GM19351 (cell line): ENCODE results near the gene C5orf63.
A peak's percentile ranks its signal among the peaks of the same experiment; 100 is the strongest.
"Not testable (repeated sequence)": the region's sequence is repeated elsewhere in the genome, so short reads cannot be mapped to it uniquely, and the experiment has no call there.

Experiments
- ATAC-seq: cut with Tn5 transposase; IDR thresholded peaks from one replicate; pipeline ENCODE4 v1.9.1; 2021; ENCODE audit warnings: mild to moderate bottlenecking, moderate library complexity; ENCODE audit not compliant: unreplicated experiment

The C5orf63 gene

GRCh38 chr5:127072861-127073846 is at the start of gene C5orf63:
TSS of gene C5orf63 (minus strand) at chr5:127073502. CDS start at chr5:127058995, 14,507 bp downstream.
- ATAC-seq: peak; percentile 99

GRCh38 chr5:127112347-127112864 is 39.1 kb upstream of the C5orf63 start:
- no peak for ATAC-seq

GRCh38 chr5:127111112-127111511 is 37.8 kb upstream of the C5orf63 start:
- peak; percentile 93 for ATAC-seq

DNA sequence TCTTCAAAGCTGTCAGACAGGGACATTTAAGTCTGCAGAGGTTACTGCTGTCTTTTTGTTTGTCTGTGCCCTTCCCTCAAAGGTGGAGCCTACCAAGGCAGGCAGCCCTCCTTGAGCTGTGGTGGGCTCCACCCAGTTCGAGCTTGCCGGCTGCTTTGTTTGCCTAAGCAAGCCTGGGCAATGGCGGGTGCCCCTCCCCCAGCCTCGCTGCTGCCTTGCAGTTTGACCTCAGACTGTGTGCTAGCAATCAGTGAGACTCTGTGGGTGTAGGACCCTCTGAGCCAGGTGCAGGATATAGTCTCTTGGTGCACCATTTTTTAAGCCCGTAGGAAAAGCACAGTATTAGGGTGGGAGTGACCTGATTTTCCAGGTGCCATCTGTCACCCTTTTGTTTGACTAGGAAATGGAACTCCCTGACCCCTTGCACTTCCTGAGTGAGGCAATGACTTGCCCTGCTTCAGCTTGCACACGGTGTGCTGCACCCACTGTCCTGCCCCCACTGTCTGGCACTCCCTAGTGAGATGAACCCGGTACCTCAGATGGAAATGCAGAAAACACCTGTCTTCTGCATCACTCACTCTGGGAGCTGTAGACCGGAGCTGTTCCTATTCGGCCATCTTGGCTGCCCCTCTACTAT is 35.4 kb upstream of the C5orf63 start:
- ATAC-seq: not testable (repeated sequence)

DNA sequence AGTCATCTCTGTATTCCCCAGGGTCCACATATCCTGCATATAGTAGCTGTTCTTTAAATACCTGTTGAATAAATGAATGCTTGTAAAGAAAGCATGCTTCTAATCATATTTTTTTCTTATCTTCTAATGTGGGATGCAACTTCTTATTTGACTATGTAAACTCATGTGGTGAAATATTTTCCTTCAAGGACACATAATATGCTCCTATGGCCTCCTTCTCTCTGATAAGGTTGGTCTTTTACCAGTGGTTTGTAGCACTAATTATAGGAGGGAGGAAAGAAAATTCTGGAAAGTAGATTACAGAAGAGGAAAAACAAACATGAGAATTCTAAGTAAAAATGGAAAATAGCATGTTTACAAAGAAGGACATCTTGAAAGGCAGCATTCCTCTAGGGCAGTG is 28.6 kb upstream of the C5orf63 start:
- ATAC-seq: no peak

GRCh38 chr5:127101533-127101932 is 28.2 kb upstream of the C5orf63 start:
- ATAC-seq: no peak

DNA sequence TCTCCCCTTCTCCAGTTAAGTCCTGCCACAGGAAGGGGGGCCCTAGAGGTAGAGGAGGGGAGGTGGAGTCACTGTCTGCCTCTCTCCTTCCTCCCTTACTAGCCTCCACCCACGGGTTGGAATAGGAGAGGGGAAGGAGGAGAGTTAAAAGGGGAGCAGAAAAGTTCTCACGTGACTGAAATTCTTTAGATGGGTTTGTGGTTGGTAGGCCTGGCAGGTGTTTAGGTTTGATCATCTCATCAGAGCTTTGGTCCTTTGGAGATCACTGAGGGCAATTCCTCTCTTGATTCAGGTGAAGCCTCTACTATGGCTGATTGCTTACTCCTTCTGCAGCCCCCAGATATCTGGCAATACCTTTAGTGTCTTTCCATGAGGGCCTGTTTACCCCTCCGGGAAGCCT is 24.9 kb upstream of the C5orf63 start:
- no peak for ATAC-seq

GRCh38 chr5:127097278-127097677 is 24.0 kb upstream of the C5orf63 start:
- ATAC-seq: no peak

DNA sequence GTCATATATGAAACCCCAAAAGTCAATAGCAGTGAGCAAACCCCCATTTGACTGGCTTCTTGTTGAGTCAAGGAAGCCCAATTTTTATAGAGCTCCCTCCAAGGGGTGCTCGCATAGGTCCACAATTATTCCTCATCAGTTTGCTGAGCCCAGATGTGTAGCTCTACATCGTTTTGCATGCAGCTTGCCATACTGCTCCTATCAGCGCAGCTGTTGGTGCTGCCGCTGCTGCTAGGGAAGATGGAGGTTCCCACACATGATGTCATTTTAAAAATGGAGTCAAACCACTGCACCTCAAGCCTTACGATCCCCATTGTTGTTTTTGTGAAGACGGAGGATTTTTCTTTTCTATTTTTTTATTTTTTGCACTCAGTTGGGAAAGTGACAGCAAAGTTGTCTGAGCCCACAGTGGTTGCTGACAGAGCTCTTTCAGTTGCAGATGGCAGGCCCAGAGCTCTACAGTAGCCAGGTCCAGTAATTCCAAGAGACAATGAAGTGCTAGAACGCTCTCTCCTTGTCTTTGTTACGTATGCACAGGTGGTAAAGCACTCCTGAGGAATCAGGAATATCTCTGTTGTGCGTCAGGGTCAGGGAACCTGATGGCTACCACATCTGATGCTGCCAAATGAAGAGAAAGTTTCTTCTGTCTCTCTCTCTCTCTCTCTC is 23.2 kb upstream of the C5orf63 start:
- ATAC-seq: no peak

- ATAC-seq: no peak
These were observed 21.0 kb upstream of the C5orf63 start for GRCh38 chr5:127094161-127094814.

DNA sequence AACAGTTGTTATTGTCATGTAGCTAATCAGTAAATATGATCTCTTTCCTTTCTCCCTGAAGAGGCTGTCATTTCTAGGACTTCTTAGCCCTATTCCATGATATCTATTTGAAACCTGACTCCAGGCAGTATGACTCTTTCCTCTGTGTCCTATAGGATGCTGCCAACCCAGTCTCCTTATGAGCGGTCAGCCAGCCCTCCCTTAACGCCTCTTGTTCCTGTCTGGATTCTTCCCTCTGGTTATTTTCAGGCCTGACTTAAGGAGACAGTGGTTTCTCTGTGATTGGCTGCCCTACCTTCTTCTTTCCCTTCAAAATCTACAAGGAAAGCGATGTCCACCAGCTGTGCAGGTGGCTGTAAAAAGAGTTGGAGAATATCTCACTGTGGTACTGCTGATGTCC is 19.4 kb upstream of the C5orf63 start:
- ATAC-seq: no peak

DNA sequence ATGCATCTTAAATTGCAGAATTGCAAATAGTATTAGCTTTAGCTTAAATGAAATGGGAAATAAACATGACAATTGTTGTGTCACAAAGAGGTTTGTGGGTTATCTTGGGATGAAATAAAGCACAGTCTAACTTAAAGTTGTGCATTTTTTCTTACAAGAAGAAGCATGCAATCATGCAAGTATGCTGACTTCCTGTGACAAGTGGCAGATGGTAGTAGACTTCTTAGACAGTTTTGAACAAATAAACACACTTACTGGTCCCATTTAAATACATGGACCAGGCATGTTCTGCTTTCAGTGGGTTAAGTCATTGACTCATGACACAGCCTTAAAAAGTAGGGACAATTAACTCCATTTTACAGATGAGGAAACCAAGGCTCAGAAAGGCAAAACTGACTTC is 15.9 kb upstream of the C5orf63 start:
- no peak for ATAC-seq

DNA sequence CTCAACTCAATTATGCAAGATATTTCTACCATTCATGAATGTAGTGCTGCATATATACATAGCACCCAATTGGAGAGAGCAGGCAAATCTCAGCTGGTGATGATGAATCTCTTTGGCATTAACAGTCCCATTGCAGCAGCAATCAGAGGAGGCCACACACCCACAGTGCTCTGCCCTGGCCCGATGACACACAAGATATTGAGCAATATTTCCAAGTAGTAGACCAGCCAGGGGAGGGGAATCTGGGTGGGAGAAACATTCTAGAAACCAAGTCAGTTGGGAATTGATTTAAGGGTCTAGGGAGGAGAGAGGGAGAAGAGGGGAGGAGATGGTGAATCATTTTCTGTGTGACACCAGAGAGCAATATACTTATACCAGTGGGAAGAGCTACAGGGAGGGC is 14.9 kb upstream of the C5orf63 start:
- no peak for ATAC-seq

GRCh38 chr5:127086589-127086988 is 13.3 kb upstream of the C5orf63 start:
- ATAC-seq: no peak

GRCh38 chr5:127085796-127086195 is 12.5 kb upstream of the C5orf63 start:
- ATAC-seq: no peak

GRCh38 chr5:127085371-127085770 is 12.1 kb upstream of the C5orf63 start:
- ATAC-seq: no peak

- ATAC-seq: no peak
These were observed 11.4 kb upstream of the C5orf63 start for GRCh38 chr5:127084656-127085055.

DNA sequence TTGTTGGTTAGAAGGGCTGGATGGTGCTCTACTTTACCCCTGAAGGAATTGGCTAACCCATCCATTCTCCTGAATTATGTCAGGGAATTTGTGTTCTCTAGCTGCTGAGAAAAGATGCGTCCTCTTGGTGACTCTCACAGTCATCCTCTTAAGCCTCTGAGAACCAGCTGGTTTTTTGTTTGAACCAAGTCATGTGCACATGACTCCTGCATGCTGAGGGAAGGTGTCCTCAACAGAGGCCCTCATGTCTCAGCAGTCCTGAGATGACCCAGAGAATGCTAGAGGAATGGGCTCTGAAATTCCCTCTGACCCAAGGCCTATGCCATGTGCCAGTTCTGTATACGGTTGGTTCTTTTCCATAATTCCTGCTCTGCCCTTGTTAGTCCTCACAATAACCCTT is 10.4 kb upstream of the C5orf63 start:
- ATAC-seq: no peak

DNA sequence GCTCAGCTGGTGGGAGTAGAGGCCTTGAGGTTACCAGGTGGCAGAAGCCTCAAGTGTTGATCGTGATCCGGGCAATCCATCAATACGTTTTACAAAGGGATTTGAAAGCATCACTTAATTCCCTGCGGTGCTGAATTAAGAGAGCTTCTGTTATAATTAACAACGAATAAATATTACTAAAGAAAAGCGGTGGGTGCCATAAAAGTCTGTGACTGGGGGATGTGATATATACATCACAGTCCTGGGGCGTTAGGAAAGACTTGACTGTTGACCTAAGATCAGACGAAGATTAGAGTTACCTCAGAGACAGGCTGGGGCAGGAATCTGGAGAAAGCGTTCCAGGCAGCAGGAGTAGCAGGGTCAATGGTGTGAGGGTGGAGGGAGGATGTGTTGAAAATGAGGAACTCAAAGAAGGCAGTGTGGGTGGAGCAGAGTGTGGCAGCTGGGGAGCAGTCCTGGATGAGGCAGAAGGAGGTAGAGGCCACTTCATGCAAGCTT is 6.7 kb upstream of the C5orf63 start:
- no peak for ATAC-seq

DNA sequence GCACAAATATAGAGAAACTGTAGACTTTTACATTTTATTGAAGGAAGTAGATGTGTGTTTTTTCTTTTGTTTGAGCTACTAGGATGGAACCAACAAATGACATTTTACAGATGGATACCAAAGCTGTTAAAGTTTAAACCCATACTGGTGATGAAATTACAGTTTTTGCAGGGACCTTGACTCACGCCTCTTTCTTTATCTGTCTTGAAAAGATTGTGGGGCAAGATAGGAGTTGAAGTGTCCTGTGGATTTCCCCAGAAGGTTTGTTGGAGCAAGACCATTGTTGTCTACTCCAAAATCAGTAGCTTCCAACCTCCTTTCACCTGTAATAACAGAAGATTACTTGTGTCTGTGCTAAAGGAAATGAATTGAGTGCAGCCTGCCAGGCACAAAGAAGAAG is 4.1 kb upstream of the C5orf63 start:
- no peak for ATAC-seq
